H54 (cell line): Measurements from ENCODE around the gene DAB2.
"Not testable (repeated sequence)": the region's sequence is repeated elsewhere in the genome, so short reads cannot be mapped to it uniquely, and the experiment has no call there.

Source experiments
- DNase-seq: peaks from one replicate; pipeline ENCODE4 v3.0.0; 2011; ENCODE audit warnings: low spot score, mixed read lengths; ENCODE audit not compliant: insufficient read length
- FAIRE-seq: peaks from 3 replicates; lab custom pipeline; 2011; peaks lifted over from hg19 to GRCh38; lab: Jason Lieb, UNC
- POLR2A ChIP-seq: IDR thresholded peaks from 2 replicates; pipeline ENCODE4 v1.6.1; 2011; ENCODE audit warnings: low read depth, mild to moderate bottlenecking, low read length

Gene DAB2

GRCh38 chr5:39422036-39422606 lies 2.7 kb downstream of the DAB2 start:
- no peak for FAIRE-seq
- TF ChIP-seq POLR2A, result no peak
- no peak for DNase-seq

GRCh38 chr5:39420482-39421145 lies 4.2 kb downstream of the DAB2 start:
- no peak for TF ChIP-seq POLR2A
- FAIRE-seq, result peak; percentile 89
- DNase-seq, result no peak

GRCh38 chr5:39419796-39420195 lies 5.0 kb downstream of the DAB2 start:
- no peak for DNase-seq
- no peak for TF ChIP-seq POLR2A
- FAIRE-seq, result no peak

- peak; percentile 20 for FAIRE-seq
- no peak for DNase-seq
Observed at GRCh38 chr5:39417979-39418378, 6.8 kb downstream of the DAB2 start.

GRCh38 chr5:39415201-39415600 lies 9.6 kb downstream of the DAB2 start:
- DNase-seq, result no peak
- no peak for TF ChIP-seq POLR2A

More at GRCh38 chr5:39417979-39418378, 6.8 kb downstream of the DAB2 start:
- TF ChIP-seq POLR2A, result no peak

GRCh38 chr5:39414426-39414825 lies 10.4 kb downstream of the DAB2 start:
- FAIRE-seq, result peak; percentile 30
- no peak for TF ChIP-seq POLR2A

More at GRCh38 chr5:39415201-39415600, 9.6 kb downstream of the DAB2 start:
- FAIRE-seq, result no peak

GRCh38 chr5:39413771-39414170 lies 11.0 kb downstream of the DAB2 start:
- FAIRE-seq (peak; percentile 78), DNase-seq (no peak)
- TF ChIP-seq POLR2A, result no peak

More at GRCh38 chr5:39414426-39414825, 10.4 kb downstream of the DAB2 start:
- DNase-seq, result no peak

GRCh38 chr5:39412721-39413394 lies 11.9 kb downstream of the DAB2 start:
- no peak for DNase-seq
- TF ChIP-seq POLR2A, result no peak
- FAIRE-seq, result peak; percentile 48

GRCh38 chr5:39411985-39412384 lies 12.8 kb downstream of the DAB2 start:
- no peak for TF ChIP-seq POLR2A
- DNase-seq, result no peak

GRCh38 chr5:39411061-39411460 lies 13.7 kb downstream of the DAB2 start:
- DNase-seq, result no peak
- no peak for TF ChIP-seq POLR2A
- peak; percentile 95 for FAIRE-seq

More at GRCh38 chr5:39411985-39412384, 12.8 kb downstream of the DAB2 start:
- FAIRE-seq, result no peak

GRCh38 chr5:39409033-39409432 lies 15.7 kb downstream of the DAB2 start:
- DNase-seq (no peak), FAIRE-seq (no peak)
- TF ChIP-seq POLR2A, result no peak

- DNase-seq (no peak), FAIRE-seq (peak; percentile 67)
- TF ChIP-seq POLR2A, result no peak
Observed at GRCh38 chr5:39405083-39405843, 19.5 kb downstream of the DAB2 start.

GRCh38 chr5:39403761-39404160 lies 21.0 kb downstream of the DAB2 start:
- DNase-seq, FAIRE-seq: not testable (repeated sequence)

GRCh38 chr5:39402140-39402539 lies 22.6 kb downstream of the DAB2 start:
- not testable (repeated sequence) for DNase-seq, FAIRE-seq
